MCF 10A (cell line): ENCODE measurements around the gene NUDC. TPM values are rescaled to one million over a fixed set of nuclear protein-coding genes. Genes with fewer than 3 reads are reported as not detected.

ENCODE experiments used
- BruUV-seq: library from RNA; stranded (reverse); fragments of 400-500 nt; replicated peaks from 2 replicates; lab custom pipeline; 2021; lab: Mats Ljungman, UMichigan
- CTCF ChIA-PET: fragments of 300-600 bp; sonication (Branson Sonifier 250); formaldehyde crosslinking; extraction: SDS; loops from one replicate; lab custom pipeline; 2021; ENCODE audit warnings: antibody characterized with exemption, inconsistent platforms; lab: Yijun Ruan, JAX
- POLR2A ChIA-PET: fragments of 300-600, 350-650 bp; sonication (Branson Sonifier 250); formaldehyde crosslinking; extraction: SDS; loops from one replicate; lab custom pipeline; 2020; ENCODE audit warnings: antibody characterized with exemption, inconsistent platforms; lab: Yijun Ruan, JAX
- DNase-seq: peaks from one replicate; pipeline ENCODE4 v3.0.0-alpha.2; 2018; ENCODE audit not compliant: unreplicated experiment
- H3K27ac Mint-ChIP-seq: one replicate; pipeline ENCODE4 v1.8.0; 2022; ENCODE audit warnings: mild to moderate bottlenecking, low read depth, mixed read lengths; ENCODE audit not compliant: unreplicated experiment
- H3K27me3 Mint-ChIP-seq: one replicate; pipeline ENCODE4 v1.8.0; 2022; ENCODE audit warnings: mixed read lengths; ENCODE audit not compliant: insufficient read depth, unreplicated experiment
- H3K36me3 Mint-ChIP-seq: one replicate; pipeline ENCODE4 v1.8.0; 2022; ENCODE audit warnings: mild to moderate bottlenecking, moderate library complexity, mixed read lengths; ENCODE audit not compliant: insufficient read depth, unreplicated experiment
- H3K4me1 Mint-ChIP-seq: one replicate; pipeline ENCODE4 v1.8.0; 2022; ENCODE audit warnings: mixed read lengths; ENCODE audit not compliant: insufficient read depth, unreplicated experiment
- H3K4me3 Mint-ChIP-seq: one replicate; pipeline ENCODE4 v1.8.0; 2022; ENCODE audit warnings: mild to moderate bottlenecking, moderate library complexity, mixed read lengths; ENCODE audit not compliant: unreplicated experiment
- H3K9me3 Mint-ChIP-seq: one replicate; pipeline ENCODE4 v1.8.0; 2022; ENCODE audit warnings: mixed read lengths; ENCODE audit not compliant: unreplicated experiment
- intact Hi-C: fragments of 100-400 bp; cut with micrococcal nuclease; formaldehyde crosslinking; loops from 2 replicates; pipeline ENCODE4 v1.14.1; 2022
- total RNA-seq: library from RNA; stranded (reverse); gene quantifications from 2 replicates; pipeline ENCODE4 v1.2.3, GENCODE V29; 2022
- TF ChIP-seq, protein P1 (sequence below): fragments of 200-600 bp; IDR thresholded peaks from one replicate; pipeline ENCODE4 v1.8.0; 2022; ENCODE audit warnings: antibody characterized with exemption, mild to moderate bottlenecking; ENCODE audit not compliant: unreplicated experiment

Gene NUDC
- total RNA-seq, 1 experiment from 2014 or later: 106 TPM

DNA sequence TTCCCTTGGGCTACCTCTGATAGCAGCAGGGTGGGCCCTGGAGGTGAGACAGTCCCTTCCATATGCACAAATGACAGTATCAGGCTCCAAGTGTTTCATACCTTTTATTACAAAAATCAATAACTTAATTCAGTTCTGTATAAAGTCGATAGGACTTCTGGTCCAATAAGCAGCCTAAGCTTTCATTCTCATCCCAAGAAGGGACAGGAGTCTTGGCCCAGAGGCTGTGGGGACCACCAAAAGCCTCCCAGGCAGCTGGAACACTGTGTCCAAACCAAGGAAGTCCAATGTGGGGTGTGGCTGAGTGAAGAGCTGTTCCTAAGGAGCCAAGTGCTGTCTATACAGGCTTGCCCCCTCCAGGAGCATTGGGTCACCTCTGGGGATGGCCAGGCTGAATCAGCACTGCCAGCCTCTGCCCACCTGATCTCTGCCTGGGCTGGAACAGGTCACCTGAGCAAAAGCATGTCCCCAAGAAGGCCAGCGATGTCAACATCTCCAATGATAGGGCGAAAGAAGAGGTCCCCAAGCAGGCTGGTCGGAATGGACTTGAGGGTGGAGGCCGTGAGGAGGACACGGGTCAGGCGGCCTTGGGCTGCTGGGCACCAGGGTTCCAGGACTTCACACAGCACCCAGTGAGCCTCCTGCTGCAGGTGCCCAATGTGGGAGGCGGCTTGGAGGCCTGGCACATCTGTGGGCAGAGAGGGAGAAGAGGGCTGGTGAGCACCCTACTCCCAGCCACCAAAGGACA lies 10.0 kb upstream of the NUDC start:
- POLR2A ChIA-PET: interaction anchor here (2.5 kb wide), 1 partner anchor 11 kb away, joined by 12 read pairs; the partner anchor contains the start of gene GPATCH3
- TF ChIP-seq, protein P1, sequence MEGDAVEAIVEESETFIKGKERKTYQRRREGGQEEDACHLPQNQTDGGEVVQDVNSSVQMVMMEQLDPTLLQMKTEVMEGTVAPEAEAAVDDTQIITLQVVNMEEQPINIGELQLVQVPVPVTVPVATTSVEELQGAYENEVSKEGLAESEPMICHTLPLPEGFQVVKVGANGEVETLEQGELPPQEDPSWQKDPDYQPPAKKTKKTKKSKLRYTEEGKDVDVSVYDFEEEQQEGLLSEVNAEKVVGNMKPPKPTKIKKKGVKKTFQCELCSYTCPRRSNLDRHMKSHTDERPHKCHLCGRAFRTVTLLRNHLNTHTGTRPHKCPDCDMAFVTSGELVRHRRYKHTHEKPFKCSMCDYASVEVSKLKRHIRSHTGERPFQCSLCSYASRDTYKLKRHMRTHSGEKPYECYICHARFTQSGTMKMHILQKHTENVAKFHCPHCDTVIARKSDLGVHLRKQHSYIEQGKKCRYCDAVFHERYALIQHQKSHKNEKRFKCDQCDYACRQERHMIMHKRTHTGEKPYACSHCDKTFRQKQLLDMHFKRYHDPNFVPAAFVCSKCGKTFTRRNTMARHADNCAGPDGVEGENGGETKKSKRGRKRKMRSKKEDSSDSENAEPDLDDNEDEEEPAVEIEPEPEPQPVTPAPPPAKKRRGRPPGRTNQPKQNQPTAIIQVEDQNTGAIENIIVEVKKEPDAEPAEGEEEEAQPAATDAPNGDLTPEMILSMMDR: no peak
- no peak overlapping the region for H3K27ac Mint-ChIP-seq
- BruUV-seq: no TSS peak
- no peaks in the 10 kb centered on the region for H3K27me3 Mint-ChIP-seq
- DNase-seq: no peak
- CTCF ChIA-PET: no interaction called here
- intact Hi-C loops: no loop called here
- no peak overlapping the region for H3K4me3 Mint-ChIP-seq
- H3K9me3 Mint-ChIP-seq: no peaks in the 10 kb centered on the region
- H3K4me1 Mint-ChIP-seq: peaks cover 15% of the 10 kb centered on the region
- H3K36me3 Mint-ChIP-seq: no peaks in the 10 kb centered on the region

DNA sequence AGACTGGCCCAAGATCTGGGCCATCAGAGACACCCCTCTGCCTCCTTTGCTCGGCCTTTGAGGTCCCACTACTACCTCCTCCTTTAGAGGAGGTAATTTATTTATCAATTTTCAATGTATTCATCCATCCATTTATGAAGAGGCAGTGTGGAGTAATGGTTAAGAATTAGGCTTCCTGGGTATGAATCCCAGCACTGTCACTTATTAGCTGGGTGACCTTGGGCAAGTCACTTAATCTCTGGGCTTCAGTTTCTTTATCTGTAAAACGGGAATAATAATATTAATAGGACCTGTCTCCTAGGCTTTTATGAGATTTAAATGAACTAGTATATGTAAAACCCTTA lies 9.4 kb upstream of the NUDC start:
- TF ChIP-seq, protein P1: no peak
- H3K27me3 Mint-ChIP-seq: no peaks in the 10 kb centered on the region

DNA sequence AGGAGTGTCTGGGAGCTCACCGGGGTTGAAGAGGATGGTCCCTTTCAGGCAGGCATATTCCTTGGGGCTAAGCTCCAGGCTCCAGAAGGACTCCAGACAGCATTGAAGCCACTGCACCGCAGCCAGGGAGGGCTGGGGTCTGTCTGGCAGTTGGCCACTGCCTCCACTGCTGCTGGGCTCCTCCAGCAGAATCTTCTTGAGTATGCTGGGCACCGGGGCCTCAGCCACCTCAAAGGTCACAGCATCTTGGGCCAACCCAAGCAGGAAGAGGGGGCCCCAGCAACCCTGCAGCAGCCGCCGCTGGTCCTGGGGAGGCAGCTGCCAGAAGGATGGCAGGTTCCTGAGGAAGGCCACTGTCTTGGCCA lies 8.2 kb upstream of the NUDC start:
- POLR2A ChIA-PET: interaction anchor here (1.3 to 2.5 kb wide), 2 partner anchors 8 to 12 kb away, joined by 7 to 12 read pairs; partner anchors contain the start of genes GPATCH3 and NUDC
- intact Hi-C loops: no loop called here
- DNase-seq: no peak
- Mint-ChIP-seq H3K27me3 (no peaks in the 10 kb centered on the region), H3K9me3 (no peaks in the 10 kb centered on the region), H3K4me1 (no peaks in the 10 kb centered on the region), H3K4me3 (no peak overlapping the region), H3K27ac (no peak overlapping the region), H3K36me3 (no peaks in the 10 kb centered on the region)
- TF ChIP-seq, protein P1: no peak
- no TSS peak for BruUV-seq
- CTCF ChIA-PET: interaction anchor here (0.6 kb wide), 2 partner anchors 84 to 85 kb away, joined by 3 to 4 read pairs; no protein-coding TSS in a partner anchor

More for the DNA sequence above, 9.4 kb upstream of the NUDC start:
- H3K9me3 Mint-ChIP-seq: no peaks in the 10 kb centered on the region
- intact Hi-C loops: no loop called here
- peaks cover 11% of the 10 kb centered on the region for H3K4me1 Mint-ChIP-seq
- H3K36me3 Mint-ChIP-seq: no peaks in the 10 kb centered on the region
- ChIA-PET CTCF (no interaction called here), POLR2A (interaction anchor here (2.5 kb wide), 1 partner anchor 11 kb away, joined by 12 read pairs; the partner anchor contains the start of gene GPATCH3)
- no peak for DNase-seq
- BruUV-seq: no TSS peak
- H3K27ac Mint-ChIP-seq: no peak overlapping the region
- H3K4me3 Mint-ChIP-seq: no peak overlapping the region

DNA sequence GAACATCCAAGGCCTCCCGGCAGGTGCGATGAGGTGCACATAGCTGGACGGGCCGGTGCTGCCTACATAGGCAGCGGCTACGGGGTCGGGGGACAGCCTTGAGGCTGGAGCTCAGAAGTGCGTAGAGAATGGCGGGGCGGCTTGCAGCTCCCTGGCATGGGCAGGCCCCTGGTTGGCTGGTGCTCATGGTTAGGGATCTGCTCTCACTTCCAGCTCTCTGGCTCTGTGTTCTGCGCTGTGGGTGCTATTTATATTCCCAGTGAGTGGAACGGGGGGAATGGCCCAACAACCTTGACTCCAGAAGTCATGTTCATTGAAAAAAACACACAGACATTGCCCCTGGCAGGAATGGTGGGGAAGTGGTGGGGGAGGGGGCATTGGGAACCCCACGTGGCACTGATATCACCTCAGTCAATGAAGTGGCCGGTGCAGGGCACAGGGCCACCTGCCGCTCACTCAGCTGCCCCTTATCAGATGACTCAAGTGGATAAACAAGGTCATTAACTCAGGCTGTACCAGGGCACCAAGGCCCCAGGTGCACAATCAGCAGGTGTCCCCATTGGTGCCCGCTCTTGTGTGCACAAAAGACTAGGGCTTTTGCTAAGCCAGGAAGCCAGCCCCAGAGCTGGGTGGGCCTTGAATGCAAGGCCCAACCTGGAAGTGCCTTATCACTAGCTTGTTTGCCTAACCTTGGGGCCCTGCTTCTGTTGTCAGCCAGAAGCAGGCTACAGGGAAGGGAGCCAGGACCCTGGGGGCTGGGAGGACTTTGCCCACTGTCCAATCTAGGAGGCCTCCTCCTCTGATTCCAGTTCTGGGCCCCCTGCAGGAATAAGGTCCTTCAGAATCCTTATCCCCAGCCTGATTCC lies 7.6 kb upstream of the NUDC start, which contains the start of gene NR0B2:
Gene NR0B2 (minus strand): TSS at position 222 of the 866 bp plus-strand sequence. CDS start 35 bp downstream, at position 187.
- no peak within 1 kb of the TSS for H3K4me3 Mint-ChIP-seq
- no peaks in the 10 kb centered on the region for H3K36me3 Mint-ChIP-seq
- H3K27me3 Mint-ChIP-seq: no peaks in the 10 kb centered on the region
- TF ChIP-seq, protein P1: no peak
- no peaks in the 10 kb centered on the region for H3K4me1 Mint-ChIP-seq
- ChIA-PET POLR2A (interaction anchor here (1.3 to 2.5 kb wide), 2 partner anchors 7 to 13 kb away, joined by 7 to 12 read pairs; partner anchors contain the start of genes GPATCH3 and NUDC), CTCF (interaction anchor here (0.6 to 0.7 kb wide), 2 partner anchors 33 to 84 kb away, joined by 3 read pairs; no protein-coding TSS in a partner anchor)
- DNase-seq: no peak
- no TSS peak for BruUV-seq
- no peaks in the 10 kb centered on the region for H3K9me3 Mint-ChIP-seq
- H3K27ac Mint-ChIP-seq: no peak within 1 kb of the TSS
- intact Hi-C loops: no loop called here
